HCT116 (cell line): ENCODE results near the gene EGLN3. TPM values are rescaled to one million over a fixed set of nuclear protein-coding genes. Genes with fewer than 3 reads are reported as not detected.

Experiments used
- ATAC-seq: fragments of 200-7000 bp; cut with Tn5 transposase; 2 replicates; pipeline ENCODE4 v1.9.1; 2020; ENCODE audit warnings: mild to moderate bottlenecking, moderate library complexity
- BruUV-seq: library from RNA; stranded (reverse); fragments of 400-500 nt; replicated peaks from 2 replicates; lab custom pipeline; 2021; lab: Mats Ljungman, UMichigan
- CTCF ChIA-PET: fragments of 300-600 bp; sonication (Branson Sonifier 250); formaldehyde crosslinking; loops from one replicate; lab custom pipeline; 2021; ENCODE audit warnings: antibody characterized with exemption; lab: Charles Lee
- POLR2A ChIA-PET: fragments of 300-600, 350-600 bp; sonication (Branson Sonifier 250); formaldehyde crosslinking; loops from one replicate; lab custom pipeline; 2021; ENCODE audit warnings: antibody characterized with exemption; lab: Charles Lee
- RAD21 ChIA-PET, 2 experiments: fragments of 300-600 bp; sonication (Branson Sonifier 250); formaldehyde crosslinking; loops; one replicate each; lab custom pipeline; 2023; ENCODE audit warnings: low total read pairs in 2 of 2; ENCODE audit not compliant: uncharacterized antibody in 2 of 2, unreplicated experiment in 2 of 2, low non-redundant PET in 1 of 2; lab: Charles Lee
- DNase-seq: peaks from one replicate; pipeline ENCODE4 v3.0.0-alpha.2; 2010; ENCODE audit warnings: low read depth, low spot score
- H2AFZ ChIP-seq: fragments of 200-600 bp; shearing (Covaris generic), sonication (generic); 2 replicates; pipeline ENCODE4 v1.6.1; 2017; ENCODE audit warnings: low read depth, mixed run types, mixed read lengths, antibody characterized with exemption, low read length; ENCODE audit not compliant: poor library complexity, severe bottlenecking
- H3K27ac ChIP-seq: 2 replicates; pipeline ENCODE4 v1.5.1; 2012; ENCODE audit warnings: low read depth, low read length
- H3K27me3 ChIP-seq: fragments of 200-600 bp; sonication (generic); 2 replicates; pipeline ENCODE4 v1.6.1; 2016; ENCODE audit warnings: mixed run types, low read length, mixed read lengths; ENCODE audit not compliant: insufficient read depth
- H3K36me3 ChIP-seq, 2 experiments: fragments of 200-500 bp in 1 of 2; fragments of 200-600 bp in 1 of 2; sonication (Bioruptor generic) in 1 of 2; sonication (generic) in 1 of 2; 2 replicates each; pipeline versions ENCODE4 v1.5.1 to v1.6.1; 2014 to 2016; ENCODE audit warnings: low read length in 2 of 2, inconsistent platforms in 1 of 2, mixed read lengths in 1 of 2, mixed run types in 1 of 2; ENCODE audit not compliant: insufficient read depth in 2 of 2, control insufficient read depth in 1 of 2
- H3K4me1 ChIP-seq, 2 experiments: fragments of 200-600 bp in 1 of 2; sonication (generic) in 1 of 2; 2 replicates each; pipeline versions ENCODE4 v1.5.1 to v1.6.1; 2012 to 2017; ENCODE audit warnings: low read length in 2 of 2, inconsistent platforms in 1 of 2, mild to moderate bottlenecking in 1 of 2, mixed read lengths in 1 of 2, mixed run types in 1 of 2, moderate library complexity in 1 of 2; ENCODE audit not compliant: insufficient read depth in 2 of 2, control insufficient read depth in 1 of 2
- H3K4me2 ChIP-seq: fragments of 200-600 bp; sonication (generic); 2 replicates; pipeline ENCODE4 v1.6.1; 2017; ENCODE audit warnings: mixed run types, low read length, mixed read lengths
- H3K4me3 ChIP-seq, 2 experiments: fragments of 200-600 bp in 1 of 2; sonication (generic) in 1 of 2; replicated peaks in 1 of 2; 2 replicates each; pipeline ENCODE4 v1.5.1; 2011 to 2016; ENCODE audit warnings: low read length in 2 of 2, control low read depth in 1 of 2, low read depth in 1 of 2, mild to moderate bottlenecking in 1 of 2, mixed read lengths in 1 of 2, mixed run types in 1 of 2
- H3K79me2 ChIP-seq: fragments of 200-600 bp; sonication (generic); 2 replicates; pipeline ENCODE4 v1.6.1; 2017; ENCODE audit warnings: mild to moderate bottlenecking, mixed run types, low read length, moderate library complexity, mixed read lengths; ENCODE audit not compliant: insufficient read depth
- H3K9ac ChIP-seq: fragments of 200-600 bp; sonication (generic); 2 replicates; pipeline ENCODE4 v1.6.1; 2016; ENCODE audit warnings: low read length, mixed read lengths
- H3K9me2 ChIP-seq: fragments of 200-600 bp; sonication (generic), shearing (Covaris generic); 2 replicates; pipeline ENCODE4 v1.6.1; 2017; ENCODE audit warnings: mixed run types, mild to moderate bottlenecking, moderate library complexity; ENCODE audit not compliant: insufficient read depth
- H3K9me3 ChIP-seq, 2 experiments: fragments of 200-500 bp in 1 of 2; fragments of 200-600 bp in 1 of 2; sonication (Bioruptor generic) in 1 of 2; sonication (generic) in 1 of 2; 2 replicates each; pipeline ENCODE4 v1.6.1; 2014 to 2017; ENCODE audit warnings: low read length in 2 of 2, mixed read lengths in 2 of 2, inconsistent platforms in 1 of 2, low read depth in 1 of 2, mild to moderate bottlenecking in 1 of 2, mixed run types in 1 of 2, moderate library complexity in 1 of 2; ENCODE audit not compliant: control insufficient read depth in 1 of 2, insufficient read depth in 1 of 2
- H4K20me1 ChIP-seq: fragments of 200-600 bp; sonication (generic), shearing (Covaris generic); 2 replicates; pipeline ENCODE4 v1.6.1; 2017; ENCODE audit warnings: mixed run types, mild to moderate bottlenecking, moderate library complexity; ENCODE audit not compliant: insufficient read depth
- CEBPB ChIP-seq: IDR thresholded peaks from 2 replicates; pipeline ENCODE4 v1.6.1; 2012; ENCODE audit warnings: low read depth
- CTCF ChIP-seq, 3 experiments: fragments of 200-600 bp in 1 of 3; sonication (generic) in 1 of 3; IDR thresholded peaks in 2 of 3; conservative IDR thresholded peaks in 1 of 3; 2 replicates each; pipeline ENCODE4 v1.5.1; 2012 to 2017; ENCODE audit warnings: low read depth in 2 of 3, low read length in 2 of 3, antibody characterized with exemption in 1 of 3, borderline replicate concordance in 1 of 3, control low read depth in 1 of 3, mild to moderate bottlenecking in 1 of 3, mixed read lengths in 1 of 3, mixed run types in 1 of 3, moderate library complexity in 1 of 3; ENCODE audit not compliant: insufficient read depth in 1 of 3
- ELF1 ChIP-seq: IDR thresholded peaks from 2 replicates; pipeline ENCODE4 v1.6.1; 2012; ENCODE audit warnings: low read depth, borderline replicate concordance
- EZH2 ChIP-seq: fragments of 200-600 bp; sonication (generic); IDR thresholded peaks from 2 replicates; pipeline ENCODE4 v1.6.1; 2017; ENCODE audit warnings: antibody characterized with exemption, mixed run types
- EZH2phosphoT487 ChIP-seq: fragments of 200-600 bp; IDR thresholded peaks from 2 replicates; pipeline ENCODE4 v1.6.1; 2018; ENCODE audit warnings: antibody characterized with exemption, borderline replicate concordance
- FOSL1 ChIP-seq: IDR thresholded peaks from 2 replicates; pipeline ENCODE4 v1.6.1; 2012; ENCODE audit warnings: low read depth
- JUND ChIP-seq: IDR thresholded peaks from 2 replicates; pipeline ENCODE4 v1.6.1; 2012
- MAX ChIP-seq: IDR thresholded peaks from 2 replicates; pipeline ENCODE4 v1.6.1; 2012
- POLR2AphosphoS5 ChIP-seq: IDR thresholded peaks from 2 replicates; pipeline ENCODE4 v1.6.1; 2011; ENCODE audit warnings: mild to moderate bottlenecking, low read depth, low read length, moderate library complexity
- SIN3A ChIP-seq: IDR thresholded peaks from 2 replicates; pipeline ENCODE4 v1.6.1; 2012; ENCODE audit warnings: low read depth
- SRF ChIP-seq: IDR thresholded peaks from 2 replicates; pipeline ENCODE4 v1.6.1; 2012; ENCODE audit warnings: low read depth
- YY1 ChIP-seq: IDR thresholded peaks from 2 replicates; pipeline ENCODE4 v1.6.1; 2011; ENCODE audit warnings: low read length, low read depth, moderate library complexity, mild to moderate bottlenecking; ENCODE audit not compliant: insufficient replicate concordance; ENCODE audit errors: extremely low read depth
- intact Hi-C: fragments of 100-400 bp; cut with micrococcal nuclease; formaldehyde crosslinking; loops from 2 replicates; pipeline ENCODE4 v1.10.0; 2022
- total RNA-seq: library from RNA; stranded (reverse); gene quantifications from one replicate; pipeline ENCODE4 v1.2.1, GENCODE V29; 2021; ENCODE audit not compliant: unreplicated experiment

The EGLN3 gene
- total RNA-seq, 1 experiment from 2014 or later, result 13.6 TPM

- CTCF ChIA-PET, result no interaction called here
- no TSS peak for BruUV-seq
- H3K9me2 ChIP-seq, result no peaks in the 10 kb centered on the region
- intact Hi-C loops, result no loop called here
- ATAC-seq (no peak), DNase-seq (no peak)
- H3K79me2 ChIP-seq, result no peaks in the 10 kb centered on the region
- H3K27me3 ChIP-seq, result no peaks in the 10 kb centered on the region
- POLR2A ChIA-PET, result no interaction called here
- H3K4me1 ChIP-seq, result peaks cover 0 to 13% of the 10 kb centered on the region in 2 experiments; a peak in 1 of 4 replicates
- no peak overlapping the region for H2AFZ ChIP-seq
- H3K4me2 ChIP-seq, result no peak overlapping the region
- RAD21 ChIA-PET, result no interaction called here
- H3K4me3 ChIP-seq, result no peak overlapping the region
- no peaks in the 10 kb centered on the region for H3K36me3 ChIP-seq
- TF ChIP-seq POLR2AphosphoS5 (no peak), ELF1 (no peak), YY1 (no peak), EZH2 (no peak), MAX (no peak), JUND (no peak), CTCF (IDR thresholded peaks at IDR 0.05 in 2 of 3, conservative IDR thresholded peaks at IDR 0.05 in 1 of 3; ENCODE audit: borderline replicate concordance in 1 of 3, insufficient read depth in 1 of 3, low read depth in 2 of 3, low read length in 2 of 3) (no peak), EZH2phosphoT487 (no peak), CEBPB (no peak), FOSL1 (no peak), SIN3A (no peak), SRF (no peak)
- H3K9ac ChIP-seq, result no peak overlapping the region
- H3K27ac ChIP-seq, result no peak overlapping the region
- H4K20me1 ChIP-seq, result no peaks in the 10 kb centered on the region
- no peaks in the 10 kb centered on the region for H3K9me3 ChIP-seq
These were observed 39.9 kb upstream of the EGLN3 start for GRCh38 chr14:33990790-33991189.
